Calu3 (cell line): ENCODE data around the gene EIF3K. TPM values are rescaled to one million over a fixed set of nuclear protein-coding genes. Genes with fewer than 3 reads are reported as not detected.

Experiments used
- BruUV-seq: library from RNA; stranded (reverse); fragments of 400-500 nt; replicated peaks from 2 replicates; lab custom pipeline; 2021; lab: Mats Ljungman, UMichigan
- CTCF ChIA-PET: fragments of 300-600 bp; sonication (Branson Sonifier 250); formaldehyde crosslinking; loops from one replicate; lab custom pipeline; 2022; ENCODE audit warnings: antibody characterized with exemption; lab: Charles Lee
- DNase-seq: peaks from one replicate; pipeline ENCODE4 v3.0.0; 2022
- H3K27ac Mint-ChIP-seq: one replicate; pipeline ENCODE4 v1.8.0; 2022; ENCODE audit warnings: mixed read lengths; ENCODE audit not compliant: unreplicated experiment
- H3K27me3 Mint-ChIP-seq: one replicate; pipeline ENCODE4 v1.8.0; 2022; ENCODE audit warnings: mixed read lengths; ENCODE audit not compliant: unreplicated experiment
- H3K36me3 Mint-ChIP-seq: one replicate; pipeline ENCODE4 v1.8.0; 2022; ENCODE audit warnings: mild to moderate bottlenecking, moderate library complexity, mixed read lengths; ENCODE audit not compliant: insufficient read depth, unreplicated experiment
- H3K4me1 Mint-ChIP-seq: one replicate; pipeline ENCODE4 v1.8.0; 2022; ENCODE audit warnings: mild to moderate bottlenecking, low read depth, mixed read lengths; ENCODE audit not compliant: unreplicated experiment
- H3K4me3 Mint-ChIP-seq: one replicate; pipeline ENCODE4 v1.8.0; 2022; ENCODE audit warnings: mild to moderate bottlenecking, low read depth, moderate library complexity, mixed read lengths; ENCODE audit not compliant: unreplicated experiment
- H3K9me3 Mint-ChIP-seq: one replicate; pipeline ENCODE4 v1.8.0; 2022; ENCODE audit warnings: low read depth, mixed read lengths; ENCODE audit not compliant: unreplicated experiment
- CTCF ChIP-seq: fragments of 200-600 bp; IDR thresholded peaks from one replicate; pipeline ENCODE4 v1.8.0; 2022; ENCODE audit warnings: antibody characterized with exemption; ENCODE audit not compliant: unreplicated experiment
- intact Hi-C: fragments of 100-400 bp; cut with micrococcal nuclease; formaldehyde crosslinking; loops from one replicate; pipeline ENCODE4 v1.10.0; 2022; ENCODE audit not compliant: unreplicated experiment
- total RNA-seq: library from RNA; stranded (reverse); gene quantifications from 2 replicates; pipeline ENCODE4 v1.2.3, GENCODE V29; 2022

EIF3K gene
- total RNA-seq, 1 experiment from 2014 or later = 334 TPM

- Mint-ChIP-seq H3K4me1 (peaks cover 16% of the 10 kb centered on the region), H3K4me3 (peak overlapping the region; percentile 99)
- BruUV-seq = TSS peak; percentile 57
Observed at GRCh38 chr19:38649305-38650171, 30.6 kb downstream of the EIF3K start.

GRCh38 chr19:38650172-38650775, 31.3 kb downstream of the EIF3K start:
- Mint-ChIP-seq H3K27me3 (no peaks in the 10 kb centered on the region), H3K9me3 (no peaks in the 10 kb centered on the region), H3K27ac (peak overlapping the region; percentile 100), H3K36me3 (peaks cover 86% of the 10 kb centered on the region), H3K4me1 (peaks cover 23% of the 10 kb centered on the region), H3K4me3 (peak overlapping the region; percentile 99)
- BruUV-seq = TSS peak; percentile 37
- intact Hi-C loops = no loop called here
- DNase-seq = no peak
- TF ChIP-seq CTCF = no peak
- CTCF ChIA-PET = interaction anchor here (0.8 to 1.0 kb wide), 2 partner anchors 13 to 43 kb away, joined by 3 read pairs; no protein-coding TSS in a partner anchor

More at GRCh38 chr19:38649305-38650171, 30.6 kb downstream of the EIF3K start:
- intact Hi-C loops = no loop called here
- CTCF ChIA-PET = interaction anchor here (0.5 to 2.5 kb wide), 4 partner anchors 12 to 143 kb away, joined by 3 to 8 read pairs (median 4); no protein-coding TSS in a partner anchor
- Mint-ChIP-seq H3K27me3 (no peaks in the 10 kb centered on the region), H3K9me3 (no peaks in the 10 kb centered on the region), H3K36me3 (peaks cover 79% of the 10 kb centered on the region), H3K27ac (peak overlapping the region; percentile 100)
- peak; percentile 80 for DNase-seq
- no peak for TF ChIP-seq CTCF

GRCh38 chr19:38650911-38651584, 32.1 kb downstream of the EIF3K start:
- peak overlapping the region; percentile 99 for H3K4me3 Mint-ChIP-seq
- no peaks in the 10 kb centered on the region for H3K9me3 Mint-ChIP-seq
- no TSS peak for BruUV-seq
- DNase-seq = no peak
- H3K27me3 Mint-ChIP-seq = no peaks in the 10 kb centered on the region
- H3K4me1 Mint-ChIP-seq = peaks cover 31% of the 10 kb centered on the region
- H3K36me3 Mint-ChIP-seq = peaks cover 94% of the 10 kb centered on the region
- CTCF ChIA-PET = no interaction called here
- TF ChIP-seq CTCF = no peak
- intact Hi-C loops = no loop called here
- peak overlapping the region; percentile 100 for H3K27ac Mint-ChIP-seq

DNA sequence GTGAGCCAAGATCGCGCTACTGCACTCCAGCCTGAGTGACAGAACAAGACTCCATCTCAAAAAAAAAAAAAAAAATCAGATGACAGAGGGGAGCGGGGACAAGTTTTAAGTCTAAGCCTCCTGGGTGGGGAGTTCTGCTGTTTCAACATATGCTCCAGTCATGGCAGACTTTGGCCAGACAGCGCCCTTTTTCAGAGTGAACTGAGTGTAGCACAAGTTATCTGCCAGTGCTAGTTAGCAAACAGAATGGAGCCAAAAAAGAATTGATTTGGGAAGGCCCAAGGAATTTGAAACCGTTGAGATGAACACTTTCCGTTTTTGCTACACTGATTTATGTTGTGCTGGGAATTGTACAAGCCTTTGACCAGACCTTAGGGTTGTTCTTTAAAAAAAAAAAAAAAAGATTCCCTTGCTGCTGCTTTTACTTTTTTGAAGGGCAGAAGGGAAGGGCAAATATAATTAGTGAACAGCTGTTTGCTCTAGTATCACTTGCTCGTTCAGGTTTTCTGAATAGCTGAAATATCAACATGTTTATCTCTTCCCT, 34.1 kb downstream of the EIF3K start:
- Mint-ChIP-seq H3K27ac (peak overlapping the region; percentile 100), H3K36me3 (peaks cover 100% of the 10 kb centered on the region), H3K27me3 (no peaks in the 10 kb centered on the region), H3K4me1 (peaks cover 49% of the 10 kb centered on the region), H3K9me3 (no peaks in the 10 kb centered on the region), H3K4me3 (peak overlapping the region; percentile 99)
- CTCF ChIA-PET = interaction anchor here (0.6 to 1.1 kb wide), 5 partner anchors 13 to 482 kb away, joined by 3 to 6 read pairs (median 3); no protein-coding TSS in a partner anchor
- intact Hi-C loops = no loop called here
- no peak for TF ChIP-seq CTCF
- TSS peak; percentile 1 for BruUV-seq
- DNase-seq = peak; percentile 63
